Fibroblast of skin of right quadriceps (primary cell): Measurements from ENCODE around the gene PAX4.
"Not testable (repeated sequence)": the region's sequence is repeated elsewhere in the genome, so short reads cannot be mapped to it uniquely, and the experiment has no call there.

Experiments used
- DNase-seq: peaks from one replicate; pipeline ENCODE4 v3.0.0-alpha.2; 2013

Gene PAX4

GRCh38 chr7:127584648-127585043 lies 33.3 kb downstream of the PAX4 start:
- no peak for DNase-seq

GRCh38 chr7:127582361-127582760 lies 35.6 kb downstream of the PAX4 start:
- no peak for DNase-seq

DNA sequence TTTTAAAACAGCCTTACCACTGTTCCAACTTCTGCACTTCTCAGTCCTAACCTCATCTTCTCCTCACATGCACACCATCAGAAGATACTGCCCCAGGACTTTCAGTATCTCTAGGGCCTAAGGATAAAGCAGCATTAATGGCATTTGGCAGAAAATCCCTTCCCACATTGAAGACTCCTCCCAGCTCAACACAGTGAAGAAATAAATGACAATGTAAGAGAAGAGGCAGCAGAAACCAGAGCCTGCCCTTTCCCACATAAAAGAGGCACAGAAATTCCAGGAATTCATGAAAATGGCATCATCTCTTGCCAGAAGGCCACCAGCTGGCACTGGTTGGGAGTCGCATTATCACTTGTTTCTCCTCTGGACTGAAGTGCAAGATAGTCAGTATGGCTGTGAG lies 36.2 kb downstream of the PAX4 start:
- DNase-seq: peak; percentile 5

GRCh38 chr7:127580612-127581011 lies 37.3 kb downstream of the PAX4 start:
- no peak for DNase-seq

DNA sequence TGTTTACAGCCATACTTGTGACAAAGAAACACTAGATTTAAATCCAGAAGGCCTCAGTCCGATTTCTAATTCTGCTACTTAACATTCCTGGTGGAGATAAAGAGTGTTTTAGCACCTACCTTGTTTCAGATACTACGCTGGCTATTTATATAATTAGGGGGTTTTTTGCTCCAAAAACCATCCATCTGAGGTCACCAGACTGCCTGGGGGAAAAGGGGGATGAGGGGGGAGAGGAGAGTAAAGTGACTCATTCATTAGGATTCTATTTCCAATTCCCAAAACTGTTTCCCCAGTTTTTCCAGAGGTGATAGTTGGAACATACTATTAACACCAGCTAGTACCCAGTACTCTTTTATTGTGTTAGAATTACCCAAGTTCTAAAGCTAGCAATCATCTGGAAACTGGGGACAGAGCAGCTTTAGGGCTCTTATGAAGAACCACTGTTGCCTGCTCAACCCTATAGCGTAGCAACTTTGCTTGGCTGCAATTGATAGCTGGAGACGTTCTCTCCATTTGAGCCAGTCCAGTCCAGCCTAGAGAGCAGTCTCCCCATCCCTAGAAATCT lies 39.1 kb downstream of the PAX4 start:
- peak; percentile 32 for DNase-seq

GRCh38 chr7:127578036-127578684 lies 39.8 kb downstream of the PAX4 start:
- peak; percentile 42 for DNase-seq

DNA sequence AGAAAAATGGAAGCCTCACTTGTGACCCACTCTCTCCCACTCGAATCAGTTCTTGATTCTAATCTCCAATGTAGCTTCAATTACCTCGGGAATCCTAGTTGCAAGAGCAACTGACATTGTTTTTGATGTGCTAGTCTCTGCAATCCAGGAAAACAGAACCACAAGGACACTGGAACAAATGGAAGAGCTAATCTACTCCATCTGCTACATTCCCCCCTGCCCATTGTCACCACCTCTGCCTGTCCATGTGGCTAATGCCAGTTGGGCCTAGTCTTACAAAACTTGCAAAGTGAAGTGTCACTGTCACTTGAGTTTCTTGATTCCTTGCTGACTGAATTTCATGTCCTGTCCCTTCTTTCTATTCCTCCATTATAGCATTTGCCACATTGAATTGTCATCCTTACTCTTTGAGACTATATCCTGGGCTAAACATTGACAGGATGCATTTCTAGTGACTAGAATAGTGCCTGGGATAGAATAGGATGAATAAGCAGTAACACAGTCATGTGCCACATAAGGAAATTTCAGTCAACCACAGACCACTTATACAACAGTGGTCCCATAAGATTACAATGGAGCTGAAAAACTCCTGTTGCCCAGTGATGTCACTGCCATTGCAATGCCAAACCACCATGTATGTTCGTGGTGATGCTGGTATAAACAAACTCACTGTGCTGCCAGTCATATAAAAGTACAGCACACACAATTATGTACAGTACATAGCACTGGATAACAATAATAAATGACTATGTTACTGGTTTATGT lies 46.0 kb downstream of the PAX4 start:
- DNase-seq: no peak

DNA sequence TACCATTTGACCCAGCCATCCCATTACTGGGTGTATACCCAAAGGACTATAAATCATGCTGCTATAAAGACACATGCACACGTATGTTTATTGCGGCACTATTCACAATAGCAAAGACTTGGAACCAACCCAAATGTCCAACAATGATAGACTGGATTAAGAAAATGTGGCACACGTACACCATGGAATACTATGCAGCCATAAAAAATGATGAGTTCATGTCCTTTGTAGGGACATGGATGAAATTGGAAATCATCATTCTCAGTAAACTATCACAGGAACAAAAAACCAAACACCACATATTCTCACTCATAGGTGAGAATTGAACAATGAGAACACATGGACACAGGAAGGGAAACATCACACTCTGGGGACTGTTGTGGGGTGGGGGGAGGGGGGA lies 49.9 kb downstream of the PAX4 start:
- DNase-seq: not testable (repeated sequence)

- DNase-seq: no peak
These were observed 51.7 kb downstream of the PAX4 start for GRCh38 chr7:127566242-127566641.
